ENCODE measurements around the gene TRNT1. TPM values are rescaled to one million over a fixed set of nuclear protein-coding genes. Genes with fewer than 3 reads are reported as not detected.

The TRNT1 gene
- total RNA-seq, 1 donor from 2014 or later, result 16.0 TPM

GRCh38 chr3:3105246-3105645, 21.5 kb upstream of the TRNT1 start:
- no peaks in the 10 kb centered on the region for H3K27me3 Mint-ChIP-seq (ENCODE audit: low read depth, unreplicated experiment)
- Histone ChIP-seq H4K20me1 (ENCODE audit: insufficient read depth, low read length) (no peaks in the 10 kb centered on the region), H3K4me3 (ENCODE audit: insufficient read depth, low read depth, low read length) (no peak overlapping the region), H3K27me3 (ENCODE audit: insufficient read depth, low read length) (no peaks in the 10 kb centered on the region), H3K79me2 (ENCODE audit: insufficient read depth, low read length) (no peaks in the 10 kb centered on the region), H3K4me1 (ENCODE audit: insufficient read depth, low read length) (no peaks in the 10 kb centered on the region), H3K36me3 (ENCODE audit: insufficient read depth, low read length) (no peaks in the 10 kb centered on the region), H3K9me3 (ENCODE audit: insufficient read depth, low read depth, low read length) (no peaks in the 10 kb centered on the region), H3K4me2 (ENCODE audit: low read length) (no peak overlapping the region), H3K9ac (ENCODE audit: low read length) (no peak overlapping the region), H2AFZ (ENCODE audit: low read depth, low read length) (no peak overlapping the region), H3K27ac (ENCODE audit: low read depth, low read length) (no peak overlapping the region)
- no peak overlapping the region for H3K4me3 Mint-ChIP-seq (ENCODE audit: unreplicated experiment)
- no peak for DNase-seq (ENCODE audit: low read depth)
- no peaks in the 10 kb centered on the region for H3K4me1 Mint-ChIP-seq (ENCODE audit: low read depth, unreplicated experiment)
- no peak overlapping the region for H3K27ac Mint-ChIP-seq (ENCODE audit: unreplicated experiment)
- no peaks in the 10 kb centered on the region for H3K9me3 Mint-ChIP-seq (ENCODE audit: unreplicated experiment)
- no peak for TF ChIP-seq CTCF (IDR thresholded peaks at IDR 0.05; ENCODE audit: insufficient read depth, low read depth, low read length)
- no peak for TF ChIP-seq EZH2 (IDR thresholded peaks at IDR 0.05; ENCODE audit: insufficient read depth, low read length)
- no peak for FAIRE-seq
- H3K36me3 Mint-ChIP-seq (ENCODE audit: low read depth, unreplicated experiment), result no peaks in the 10 kb centered on the region

GRCh38 chr3:3105815-3106214, 20.9 kb upstream of the TRNT1 start:
- TF ChIP-seq CTCF (IDR thresholded peaks at IDR 0.05; ENCODE audit: insufficient read depth, low read depth, low read length) (no peak), EZH2 (IDR thresholded peaks at IDR 0.05; ENCODE audit: insufficient read depth, low read length) (no peak)
- Mint-ChIP-seq H3K4me1 (ENCODE audit: low read depth, unreplicated experiment) (no peaks in the 10 kb centered on the region), H3K36me3 (ENCODE audit: low read depth, unreplicated experiment) (no peaks in the 10 kb centered on the region), H3K9me3 (ENCODE audit: unreplicated experiment) (no peaks in the 10 kb centered on the region), H3K27ac (ENCODE audit: unreplicated experiment) (peak overlapping the region; percentile 2), H3K27me3 (ENCODE audit: low read depth, unreplicated experiment) (no peaks in the 10 kb centered on the region), H3K4me3 (ENCODE audit: unreplicated experiment) (no peak overlapping the region)
- H3K9me3 ChIP-seq (ENCODE audit: insufficient read depth, low read depth, low read length), result no peaks in the 10 kb centered on the region
- H4K20me1 ChIP-seq (ENCODE audit: insufficient read depth, low read length), result no peaks in the 10 kb centered on the region
- H3K36me3 ChIP-seq (ENCODE audit: insufficient read depth, low read length), result no peaks in the 10 kb centered on the region
- DNase-seq (ENCODE audit: low read depth) (no peak), FAIRE-seq (no peak)
- H3K79me2 ChIP-seq (ENCODE audit: insufficient read depth, low read length), result no peaks in the 10 kb centered on the region
- no peak overlapping the region for H3K4me2 ChIP-seq (ENCODE audit: low read length)
- H3K27me3 ChIP-seq (ENCODE audit: insufficient read depth, low read length), result no peaks in the 10 kb centered on the region
- H3K9ac ChIP-seq (ENCODE audit: low read length), result no peak overlapping the region
- no peaks in the 10 kb centered on the region for H3K4me1 ChIP-seq (ENCODE audit: insufficient read depth, low read length)
- no peak overlapping the region for H3K4me3 ChIP-seq (ENCODE audit: insufficient read depth, low read depth, low read length)
- no peak overlapping the region for H3K27ac ChIP-seq (ENCODE audit: low read depth, low read length)
- no peak overlapping the region for H2AFZ ChIP-seq (ENCODE audit: low read depth, low read length)

GRCh38 chr3:3107181-3107580, 19.6 kb upstream of the TRNT1 start:
- Histone ChIP-seq H3K36me3 (ENCODE audit: insufficient read depth, low read length) (no peaks in the 10 kb centered on the region), H3K9me3 (ENCODE audit: insufficient read depth, low read depth, low read length) (no peaks in the 10 kb centered on the region), H3K4me2 (ENCODE audit: low read length) (no peak overlapping the region), H2AFZ (ENCODE audit: low read depth, low read length) (no peak overlapping the region), H3K27ac (ENCODE audit: low read depth, low read length) (no peak overlapping the region), H3K4me1 (ENCODE audit: insufficient read depth, low read length) (no peaks in the 10 kb centered on the region), H3K9ac (ENCODE audit: low read length) (no peak overlapping the region), H4K20me1 (ENCODE audit: insufficient read depth, low read length) (no peaks in the 10 kb centered on the region), H3K79me2 (ENCODE audit: insufficient read depth, low read length) (no peaks in the 10 kb centered on the region), H3K4me3 (ENCODE audit: insufficient read depth, low read depth, low read length) (no peak overlapping the region), H3K27me3 (ENCODE audit: insufficient read depth, low read length) (no peaks in the 10 kb centered on the region)
- DNase-seq (ENCODE audit: low read depth) (no peak), FAIRE-seq (no peak)
- H3K4me1 Mint-ChIP-seq (ENCODE audit: low read depth, unreplicated experiment), result no peaks in the 10 kb centered on the region
- no peaks in the 10 kb centered on the region for H3K36me3 Mint-ChIP-seq (ENCODE audit: low read depth, unreplicated experiment)
- no peaks in the 10 kb centered on the region for H3K9me3 Mint-ChIP-seq (ENCODE audit: unreplicated experiment)
- H3K27me3 Mint-ChIP-seq (ENCODE audit: low read depth, unreplicated experiment), result no peaks in the 10 kb centered on the region
- TF ChIP-seq CTCF (IDR thresholded peaks at IDR 0.05; ENCODE audit: insufficient read depth, low read depth, low read length) (no peak), EZH2 (IDR thresholded peaks at IDR 0.05; ENCODE audit: insufficient read depth, low read length) (no peak)
- no peak overlapping the region for H3K27ac Mint-ChIP-seq (ENCODE audit: unreplicated experiment)
- no peak overlapping the region for H3K4me3 Mint-ChIP-seq (ENCODE audit: unreplicated experiment)

Measured in astrocyte (in vitro differentiated cells and primary cell).